ENCODE results near the gene TPRN.
"Not testable (repeated sequence)": the region's sequence is repeated elsewhere in the genome, so short reads cannot be mapped to it uniquely, and the experiment has no call there.

The TPRN gene, protein sequence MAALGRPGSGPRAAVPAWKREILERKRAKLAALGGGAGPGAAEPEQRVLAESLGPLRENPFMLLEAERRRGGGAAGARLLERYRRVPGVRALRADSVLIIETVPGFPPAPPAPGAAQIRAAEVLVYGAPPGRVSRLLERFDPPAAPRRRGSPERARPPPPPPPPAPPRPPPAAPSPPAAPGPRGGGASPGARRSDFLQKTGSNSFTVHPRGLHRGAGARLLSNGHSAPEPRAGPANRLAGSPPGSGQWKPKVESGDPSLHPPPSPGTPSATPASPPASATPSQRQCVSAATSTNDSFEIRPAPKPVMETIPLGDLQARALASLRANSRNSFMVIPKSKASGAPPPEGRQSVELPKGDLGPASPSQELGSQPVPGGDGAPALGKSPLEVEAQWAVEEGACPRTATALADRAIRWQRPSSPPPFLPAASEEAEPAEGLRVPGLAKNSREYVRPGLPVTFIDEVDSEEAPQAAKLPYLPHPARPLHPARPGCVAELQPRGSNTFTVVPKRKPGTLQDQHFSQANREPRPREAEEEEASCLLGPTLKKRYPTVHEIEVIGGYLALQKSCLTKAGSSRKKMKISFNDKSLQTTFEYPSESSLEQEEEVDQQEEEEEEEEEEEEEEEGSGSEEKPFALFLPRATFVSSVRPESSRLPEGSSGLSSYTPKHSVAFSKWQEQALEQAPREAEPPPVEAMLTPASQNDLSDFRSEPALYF

DNA sequence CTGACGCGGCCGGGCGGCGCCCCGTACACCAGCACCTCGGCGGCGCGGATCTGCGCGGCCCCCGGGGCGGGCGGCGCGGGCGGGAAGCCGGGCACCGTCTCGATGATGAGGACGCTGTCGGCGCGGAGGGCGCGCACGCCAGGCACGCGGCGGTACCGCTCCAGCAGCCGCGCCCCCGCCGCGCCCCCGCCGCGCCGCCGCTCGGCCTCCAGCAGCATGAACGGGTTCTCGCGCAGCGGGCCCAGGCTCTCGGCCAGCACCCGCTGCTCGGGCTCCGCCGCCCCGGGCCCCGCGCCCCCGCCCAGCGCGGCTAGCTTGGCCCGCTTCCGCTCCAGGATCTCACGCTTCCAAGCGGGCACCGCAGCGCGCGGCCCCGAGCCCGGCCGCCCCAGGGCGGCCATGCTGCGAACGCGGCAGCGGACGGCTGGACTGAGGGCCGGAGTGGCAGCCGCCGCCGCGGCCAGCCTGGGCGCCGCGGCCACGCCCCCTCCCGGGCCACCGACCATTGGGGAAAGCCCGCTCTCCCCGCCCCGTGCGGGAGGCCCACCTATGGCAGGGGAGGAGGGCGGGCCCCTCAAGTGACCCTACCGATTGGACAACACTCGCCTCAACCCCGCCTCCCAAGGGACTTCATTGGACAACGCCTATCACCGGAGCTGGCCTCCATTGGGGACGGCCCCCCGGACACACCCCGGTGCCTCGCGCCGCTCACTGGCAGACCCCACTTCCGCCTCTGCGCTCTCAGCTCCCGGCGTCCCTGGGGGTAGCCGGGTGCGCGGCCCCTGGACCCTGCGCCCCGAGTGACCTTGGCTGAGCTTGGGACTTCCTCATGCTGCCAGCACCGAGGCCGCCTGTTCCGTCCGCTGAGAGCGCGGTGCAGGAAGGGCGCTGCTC is at the start of gene TPRN:
TPRN (minus strand) TSS at position 431 of the 894 bp plus-strand sequence; CDS start at position 401, 30 bp downstream.
- DNase-seq = peak; percentile 94 to 99

DNA sequence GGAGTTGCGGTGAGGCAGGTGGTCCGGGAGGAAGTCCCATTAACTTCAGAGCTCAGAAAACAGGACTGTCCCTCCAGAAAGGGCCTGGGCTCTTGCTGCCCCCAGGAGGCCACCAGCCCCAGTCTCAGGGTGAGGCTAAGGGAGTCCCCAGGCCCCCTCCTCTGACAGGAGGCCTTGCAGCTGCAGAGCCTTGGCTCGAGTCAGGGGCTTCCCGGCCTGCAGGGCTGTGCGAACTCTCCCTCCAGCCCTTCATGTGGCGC is 47.3 kb upstream of the TPRN start:
- no peak for DNase-seq

DNA sequence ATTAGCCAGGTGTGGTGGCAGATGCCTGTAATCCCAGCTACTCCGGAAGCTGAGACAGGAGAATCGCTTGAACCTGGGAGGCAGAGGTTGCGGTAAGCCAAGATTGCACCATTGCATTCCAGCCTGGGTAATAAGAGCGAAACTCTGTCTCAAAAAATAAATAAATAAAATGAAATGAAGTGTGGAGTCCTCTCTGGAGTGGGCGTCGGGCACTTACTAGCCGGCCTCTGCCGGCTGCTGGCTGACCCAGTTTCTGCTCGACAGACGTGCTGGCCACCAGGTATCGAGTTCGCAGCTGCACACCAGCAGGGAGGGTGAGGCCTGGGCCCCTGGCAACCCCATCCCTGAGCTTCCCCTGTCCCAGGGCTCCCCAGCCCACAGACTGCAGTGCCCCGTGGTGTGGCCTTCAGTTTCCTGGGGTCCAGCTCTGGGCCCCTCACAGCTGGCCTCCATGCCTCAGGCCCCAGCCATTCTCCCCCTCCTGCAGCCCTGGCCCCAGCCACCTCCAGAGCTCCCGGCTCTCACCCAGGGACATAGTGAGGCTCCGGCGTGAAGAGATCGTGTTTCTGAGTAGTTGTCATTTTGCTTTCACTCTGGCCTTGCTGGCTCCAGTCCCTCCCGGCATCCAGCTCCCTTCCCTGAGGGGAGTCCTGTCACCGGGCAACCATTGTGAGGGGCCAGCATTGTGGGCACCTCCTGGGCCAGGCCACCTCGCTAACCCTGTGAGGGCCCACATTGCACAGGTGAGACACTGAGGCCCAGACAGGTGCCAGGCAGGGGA is 46.8 kb upstream of the TPRN start:
- DNase-seq = no peak

DNA sequence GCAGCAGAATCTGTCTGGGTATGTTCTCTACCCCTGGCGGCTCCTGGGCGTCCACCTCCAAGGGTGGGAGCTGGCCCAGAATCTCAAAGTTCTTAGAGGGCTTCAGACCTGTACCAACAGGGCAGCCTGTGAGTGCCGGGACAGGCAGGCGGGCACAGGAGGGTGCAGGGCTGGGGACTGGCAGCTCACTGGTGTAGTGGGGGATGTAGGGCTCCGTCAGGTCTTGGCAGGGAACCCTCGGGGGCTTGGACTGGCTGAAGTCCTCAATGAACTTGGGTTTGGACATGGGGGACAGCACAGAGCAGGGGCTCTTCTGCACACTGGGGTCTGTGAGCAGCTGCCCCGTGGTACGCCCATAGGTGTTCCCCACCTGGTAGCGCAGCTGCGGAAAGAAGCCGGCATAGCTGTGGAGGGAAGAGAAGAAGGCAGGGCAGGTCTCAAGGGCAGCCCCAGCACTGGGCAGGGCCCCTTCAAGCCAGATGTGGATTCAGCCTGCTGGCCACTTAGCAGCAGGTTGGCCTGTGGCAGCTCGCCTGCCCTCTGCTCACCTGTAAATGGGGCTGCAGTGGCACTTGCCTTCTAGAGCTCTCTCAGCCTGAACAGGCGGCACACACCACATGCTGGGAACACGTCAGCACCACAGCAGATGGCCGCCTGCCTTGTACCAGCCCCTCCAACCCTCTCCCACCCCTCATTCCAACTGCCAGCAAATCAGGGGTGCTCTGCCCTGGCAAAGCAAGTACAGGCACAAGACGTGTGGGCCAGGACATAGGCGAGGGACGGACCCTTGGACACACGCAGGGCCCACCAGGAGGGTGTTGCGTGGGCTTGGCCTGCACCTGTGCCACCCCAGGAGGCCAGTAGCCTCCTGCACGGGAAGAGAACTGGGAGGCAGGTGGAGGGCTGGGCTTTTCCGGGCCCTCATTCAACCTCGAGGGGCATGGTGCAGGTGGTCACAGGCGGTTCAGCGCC is 45.2 kb upstream of the TPRN start:
- no peak for DNase-seq

DNA sequence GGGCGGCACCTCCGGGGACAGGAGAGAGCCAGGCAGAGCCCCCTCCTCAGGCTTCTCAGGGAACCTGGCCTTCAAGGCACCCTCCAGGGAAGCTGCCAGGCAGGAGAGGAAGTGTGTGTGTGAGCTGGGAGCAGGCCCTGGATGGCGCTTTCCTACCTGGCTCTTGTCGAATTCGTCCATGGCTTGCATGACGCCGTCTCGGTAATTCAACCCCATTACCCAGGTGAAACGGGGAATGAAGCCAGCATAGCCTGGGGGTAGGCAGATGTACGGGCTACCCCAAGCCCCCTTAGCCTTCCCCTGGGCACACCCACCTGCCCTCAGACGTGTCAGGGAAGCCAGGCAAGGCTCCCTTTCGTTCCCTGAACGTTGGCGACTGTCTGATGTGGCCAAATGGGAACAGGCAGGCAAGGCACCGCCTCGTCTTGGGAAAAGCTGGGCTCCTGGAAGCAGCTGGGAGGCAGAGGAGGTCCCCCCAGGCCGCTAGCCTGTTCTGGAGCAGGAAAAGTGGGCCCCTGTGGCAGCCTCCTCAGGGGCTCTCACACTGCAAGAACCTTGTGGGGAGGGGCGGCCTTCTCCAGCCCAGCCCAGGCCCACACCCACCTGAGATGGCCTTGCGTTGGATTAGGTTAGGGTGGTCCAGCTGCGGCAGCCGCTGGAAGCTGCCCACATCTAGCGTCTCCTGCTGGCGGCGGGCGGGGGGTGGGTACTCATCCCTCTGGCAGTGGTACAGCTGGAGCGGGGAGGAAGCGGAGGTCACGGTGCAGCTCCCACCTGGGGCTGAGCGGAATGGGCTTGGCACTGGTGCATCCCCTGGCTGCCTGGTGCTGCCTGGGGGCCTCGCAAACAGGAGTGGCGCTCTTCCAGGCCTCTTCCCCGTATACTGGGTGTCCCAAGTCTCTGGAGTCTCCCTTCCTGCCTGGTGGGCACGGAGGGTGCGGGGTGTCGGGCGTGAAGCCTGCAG is 44.2 kb upstream of the TPRN start:
- peak in 1 of 2 experiments; percentile 39 for DNase-seq

DNA sequence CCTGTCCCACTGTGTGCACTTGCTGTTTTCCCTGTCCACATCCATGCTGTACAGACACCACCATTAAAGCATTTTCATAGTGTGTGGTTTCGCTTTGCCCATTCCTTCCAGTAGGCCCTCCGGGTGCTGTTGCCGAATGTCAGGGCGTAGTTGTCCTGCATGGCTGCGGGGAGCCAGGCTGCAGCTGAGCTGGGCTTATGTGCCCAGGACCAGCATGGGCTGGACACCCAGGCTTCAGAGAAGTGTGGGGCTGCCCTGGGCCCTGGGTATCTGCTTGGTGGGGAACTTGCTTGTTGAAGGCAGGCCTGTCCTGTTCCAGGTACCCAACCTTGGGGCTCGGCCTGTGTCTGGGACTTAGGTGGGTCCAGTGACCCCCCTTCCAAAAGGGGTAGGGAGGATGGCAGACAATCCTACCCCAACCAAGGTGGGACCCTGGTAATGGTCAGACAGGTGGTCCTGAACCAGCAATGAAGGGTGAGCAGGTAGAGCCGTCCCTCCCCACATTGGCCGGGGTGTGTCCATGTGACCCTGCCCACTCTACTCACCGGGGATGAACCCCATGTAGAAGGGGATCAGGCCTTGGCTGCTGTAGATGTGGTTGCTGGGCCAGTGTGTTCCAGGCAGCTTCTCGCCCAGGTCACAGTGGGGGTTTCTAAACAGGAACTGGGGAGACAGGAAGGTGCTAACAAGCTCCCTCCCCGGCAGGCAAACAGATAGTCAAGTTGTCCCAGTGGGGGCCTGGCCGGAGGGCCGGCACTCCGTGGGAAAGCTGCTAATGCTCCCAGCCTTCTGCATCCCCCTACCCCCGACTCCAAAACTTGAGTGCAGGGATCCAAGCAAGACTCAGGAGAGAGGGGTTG is 43.3 kb upstream of the TPRN start:
- no peak for DNase-seq

DNA sequence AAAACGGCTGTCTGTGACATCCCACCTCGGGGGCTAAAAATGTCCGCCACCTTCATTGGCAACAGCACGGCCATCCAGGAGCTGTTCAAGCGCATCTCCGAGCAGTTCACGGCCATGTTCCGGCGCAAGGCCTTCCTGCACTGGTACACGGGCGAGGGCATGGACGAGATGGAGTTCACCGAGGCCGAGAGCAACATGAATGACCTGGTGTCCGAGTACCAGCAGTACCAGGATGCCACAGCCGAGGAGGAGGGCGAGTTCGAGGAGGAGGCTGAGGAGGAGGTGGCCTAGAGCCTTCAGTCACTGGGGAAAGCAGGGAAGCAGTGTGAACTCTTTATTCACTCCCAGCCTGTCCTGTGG is 42.7 kb upstream of the TPRN start:
- DNase-seq = not testable (repeated sequence)

DNA sequence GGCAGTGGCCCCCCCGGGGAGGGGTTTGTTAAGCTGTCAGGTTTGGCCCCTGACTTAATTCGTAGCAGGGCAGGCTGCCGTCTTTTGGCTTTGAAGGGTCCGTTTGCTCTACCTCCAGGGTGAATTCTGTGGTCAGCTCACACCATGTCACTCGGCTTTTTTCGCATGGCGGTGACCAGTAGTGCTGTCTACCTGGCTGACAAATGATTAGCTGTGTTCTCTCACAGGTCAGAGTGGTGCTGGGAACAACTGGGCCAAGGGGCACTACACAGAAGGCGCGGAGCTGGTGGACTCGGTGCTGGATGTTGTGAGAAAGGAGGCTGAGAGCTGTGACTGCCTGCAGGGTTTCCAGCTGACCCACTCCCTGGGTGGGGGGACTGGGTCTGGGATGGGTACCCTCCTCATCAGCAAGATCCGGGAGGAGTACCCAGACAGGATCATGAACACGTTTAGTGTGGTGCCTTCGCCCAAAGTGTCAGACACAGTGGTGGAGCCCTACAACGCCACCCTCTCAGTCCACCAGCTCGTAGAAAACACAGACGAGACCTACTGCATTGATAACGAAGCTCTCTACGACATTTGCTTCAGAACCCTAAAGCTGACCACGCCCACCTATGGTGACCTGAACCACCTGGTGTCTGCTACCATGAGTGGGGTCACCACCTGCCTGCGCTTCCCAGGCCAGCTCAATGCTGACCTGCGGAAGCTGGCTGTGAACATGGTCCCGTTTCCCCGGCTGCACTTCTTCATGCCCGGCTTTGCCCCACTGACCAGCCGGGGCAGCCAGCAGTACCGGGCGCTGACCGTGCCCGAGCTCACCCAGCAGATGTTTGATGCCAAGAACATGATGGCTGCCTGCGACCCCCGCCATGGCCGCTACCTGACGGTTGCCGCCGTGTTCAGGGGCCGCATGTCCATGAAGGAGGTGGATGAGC is 42.0 kb upstream of the TPRN start:
- DNase-seq = no peak

DNA sequence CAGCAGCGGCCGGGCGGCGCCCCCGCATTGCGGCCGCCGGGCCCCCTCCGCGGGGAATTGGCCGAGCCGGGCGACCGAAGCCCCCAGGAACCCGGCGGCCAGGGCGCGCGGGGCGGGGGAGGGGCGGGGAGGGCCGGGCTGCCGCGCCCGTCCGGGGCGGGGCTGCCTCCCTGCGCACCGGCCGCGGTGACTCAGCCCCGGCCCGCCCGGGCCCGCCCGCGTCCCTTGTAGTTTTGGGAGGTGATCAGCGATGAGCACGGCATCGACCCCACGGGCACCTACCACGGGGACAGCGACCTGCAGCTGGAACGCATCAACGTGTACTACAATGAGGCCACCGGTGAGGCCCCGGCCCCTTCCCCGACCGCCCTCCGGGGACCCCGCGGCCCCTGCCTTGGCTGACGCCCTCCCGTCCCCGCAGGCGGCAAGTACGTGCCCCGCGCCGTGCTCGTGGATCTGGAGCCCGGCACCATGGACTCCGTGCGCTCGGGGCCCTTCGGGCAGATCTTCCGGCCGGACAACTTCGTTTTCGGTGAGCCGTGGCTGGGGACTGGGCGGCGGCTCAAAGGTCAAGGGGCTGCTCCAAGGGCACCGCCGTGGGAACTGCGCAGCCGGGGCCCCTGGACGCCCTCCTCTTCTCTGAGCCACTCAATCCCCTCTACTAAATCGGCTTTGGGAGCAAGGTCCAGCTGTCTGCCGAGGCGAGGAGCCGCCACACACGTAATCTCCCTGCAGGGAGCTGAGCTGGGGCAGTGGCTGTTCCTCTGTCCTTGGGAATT is 41.1 kb upstream of the TPRN start:
- no peak for DNase-seq

DNA sequence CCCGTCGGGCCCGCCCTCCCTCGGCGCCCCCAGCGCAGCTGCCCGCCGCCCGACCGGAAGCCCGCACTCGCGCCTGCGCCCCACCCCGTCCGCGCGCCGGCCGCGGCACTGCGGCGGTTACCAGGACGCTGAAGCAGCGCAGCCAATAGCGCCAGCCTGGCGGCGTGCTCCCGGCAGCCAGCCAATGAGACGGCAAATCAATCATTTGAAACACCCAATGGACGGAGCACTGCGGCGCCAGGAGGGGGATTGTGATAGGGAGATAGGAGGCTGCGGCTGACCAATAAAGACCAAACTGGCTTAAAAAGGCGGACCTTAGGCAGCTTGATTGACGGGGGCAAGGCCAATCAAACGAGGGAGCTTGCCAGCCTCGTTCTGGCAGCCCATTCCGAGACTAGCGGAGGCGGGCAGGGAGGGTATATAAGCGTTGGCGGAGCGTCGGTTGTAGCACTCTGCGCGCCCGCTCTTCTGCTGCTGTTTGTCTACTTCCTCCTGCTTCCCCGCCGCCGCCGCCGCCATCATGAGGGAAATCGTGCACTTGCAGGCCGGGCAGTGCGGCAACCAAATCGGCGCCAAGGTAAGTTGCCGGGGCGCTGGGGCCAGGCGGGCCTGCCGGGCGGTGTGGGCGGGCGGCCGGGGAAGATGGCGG is 40.4 kb upstream of the TPRN start, which contains the start of gene TUBB4B:
TUBB4B (plus strand) TSS at position 447 of the 649 bp plus-strand sequence; CDS start at position 521, 74 bp downstream.
- peak; percentile 98 for DNase-seq

DNA sequence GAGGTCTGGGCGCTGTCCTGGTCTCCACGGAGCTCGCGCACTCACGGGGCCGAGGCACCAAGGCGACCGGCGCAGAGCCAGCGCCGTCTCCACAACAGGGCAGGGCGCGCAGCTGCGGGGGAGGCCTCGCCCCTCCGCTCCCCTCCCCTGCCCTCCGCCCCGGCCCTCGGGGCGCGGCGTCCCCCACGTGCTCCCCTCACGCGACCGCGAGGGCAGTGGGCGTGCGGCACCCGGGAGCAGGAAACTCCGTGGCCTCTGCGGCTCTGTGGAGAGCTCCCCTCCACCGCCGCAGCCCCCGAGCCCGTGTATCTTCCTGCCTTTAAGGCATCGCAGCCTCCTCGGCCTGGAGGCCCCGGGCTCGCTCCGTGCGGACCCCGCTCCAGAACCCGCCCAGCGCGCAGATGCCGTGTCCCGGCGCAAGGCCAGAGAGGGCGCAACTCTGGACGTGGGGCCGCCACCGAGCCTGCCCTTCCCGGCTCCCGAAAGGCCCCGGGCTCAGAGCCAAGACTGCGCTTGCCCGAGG is 39.8 kb upstream of the TPRN start:
- DNase-seq = peak in 1 of 2 experiments; percentile 72

DNA sequence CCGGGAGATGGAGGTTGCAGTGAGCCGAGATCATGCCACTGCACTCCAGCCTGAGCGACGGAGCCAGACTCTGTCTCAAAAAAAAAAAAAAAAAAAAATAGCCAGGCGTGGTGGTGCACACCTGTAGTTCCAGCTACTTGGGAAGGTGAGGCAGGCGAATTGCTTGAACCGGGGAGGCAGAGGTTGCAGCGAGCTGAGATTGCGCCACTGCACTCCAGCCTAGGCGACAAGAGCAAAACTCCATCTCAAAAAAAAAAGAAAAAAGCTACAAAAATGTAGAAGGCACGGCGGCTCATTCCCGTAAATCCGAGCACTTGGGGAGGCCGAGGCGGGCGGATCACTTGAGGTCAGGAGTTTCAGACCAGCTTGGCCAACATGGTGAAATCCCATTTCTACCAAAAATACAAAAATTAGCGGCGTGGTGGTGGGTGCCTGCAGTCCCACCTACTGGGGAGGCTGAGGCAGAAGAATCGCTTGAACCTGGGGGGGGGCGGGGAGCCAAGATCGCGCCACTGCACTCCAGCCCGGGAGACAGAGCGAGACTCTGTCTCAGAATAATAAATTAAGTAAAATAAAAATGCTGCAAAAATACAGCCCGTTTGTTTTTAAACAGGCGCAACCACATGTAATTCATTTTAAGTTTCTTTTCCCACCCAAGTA is 39.1 kb upstream of the TPRN start:
- DNase-seq = not testable (repeated sequence)

DNA sequence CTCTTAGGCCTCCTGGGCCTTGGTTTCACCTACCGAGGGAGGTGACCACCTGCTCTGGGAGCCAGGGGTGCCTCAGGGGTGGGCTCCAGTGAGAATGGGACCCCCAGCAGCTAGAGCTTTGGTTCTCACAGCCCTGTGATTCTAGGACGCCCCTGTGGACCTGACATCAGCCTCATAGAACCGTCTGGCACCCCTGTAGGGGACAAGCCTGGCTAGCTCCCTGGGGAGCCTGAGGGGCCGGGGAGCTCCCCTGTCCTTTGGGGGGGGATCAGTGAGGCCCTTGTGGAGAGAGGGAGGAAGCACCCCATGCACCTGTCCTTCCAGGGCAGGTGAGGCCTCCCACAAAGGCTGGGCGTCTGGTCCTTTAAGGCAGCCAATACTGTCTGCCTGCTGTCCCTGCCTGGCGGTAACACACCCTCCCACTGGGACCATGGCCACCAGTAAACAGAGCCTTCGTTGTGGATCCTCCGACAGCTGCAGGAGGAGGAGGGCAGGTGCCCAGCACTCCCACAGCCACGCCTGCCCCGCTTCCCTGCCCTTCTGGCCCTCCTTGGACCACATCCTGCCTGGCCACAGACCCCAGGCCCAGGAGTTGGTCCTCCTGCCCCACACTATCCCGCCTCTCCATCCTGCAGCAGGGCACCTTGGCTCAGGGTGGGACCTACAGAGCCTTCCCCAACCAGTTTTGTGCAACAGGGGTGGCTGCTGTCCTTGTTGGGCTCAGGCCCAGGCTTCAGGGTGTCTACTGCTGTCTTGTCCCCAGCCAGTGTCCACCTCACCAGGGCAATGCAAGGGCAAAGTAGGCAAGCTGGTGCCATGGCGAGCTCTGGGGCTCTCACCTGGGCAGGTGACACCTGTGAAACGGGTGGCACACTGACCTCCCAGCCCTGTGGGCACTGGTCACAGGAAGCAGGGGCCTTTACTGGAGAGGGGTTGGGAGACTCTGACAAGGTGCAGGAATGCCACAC is 37.5 kb upstream of the TPRN start:
- peak; percentile 35 to 67 for DNase-seq

DNA sequence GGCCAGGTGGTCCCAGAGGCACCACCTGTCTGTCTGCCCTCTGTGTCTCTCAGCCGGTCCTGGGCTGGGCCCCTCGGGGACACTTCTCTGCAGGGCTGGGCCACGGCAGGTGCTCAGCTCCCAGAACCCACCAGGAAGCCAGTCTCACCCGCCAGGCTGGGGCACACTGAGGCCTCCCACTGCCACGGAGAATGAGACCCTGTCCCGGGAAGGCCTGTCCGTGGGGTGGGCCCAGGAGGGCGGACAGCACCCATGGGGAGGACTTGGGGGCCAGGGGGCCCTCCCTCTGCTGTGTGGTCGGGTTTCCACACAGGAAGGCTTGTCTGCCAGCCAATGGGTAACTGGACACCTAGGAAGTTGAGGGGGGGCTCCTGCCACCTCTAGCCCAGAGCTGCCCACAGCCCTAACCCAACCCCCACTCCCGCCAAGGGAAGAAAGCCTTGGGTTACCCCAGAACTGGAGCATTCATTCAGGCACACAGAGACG is 36.4 kb upstream of the TPRN start:
- DNase-seq = no peak
